NCI-H524 treated with DMSO at 0.1 percent for 48 hours (cell line): Measurements from ENCODE around the gene PSORS1C1.
A peak's percentile ranks its signal among the peaks of the same experiment; 100 is the strongest.

ENCODE experiments used
- DNase-seq: peaks from one replicate; lab custom pipeline; 2025; lab: John Stamatoyannopoulos, UW

The PSORS1C1 gene

DNA sequence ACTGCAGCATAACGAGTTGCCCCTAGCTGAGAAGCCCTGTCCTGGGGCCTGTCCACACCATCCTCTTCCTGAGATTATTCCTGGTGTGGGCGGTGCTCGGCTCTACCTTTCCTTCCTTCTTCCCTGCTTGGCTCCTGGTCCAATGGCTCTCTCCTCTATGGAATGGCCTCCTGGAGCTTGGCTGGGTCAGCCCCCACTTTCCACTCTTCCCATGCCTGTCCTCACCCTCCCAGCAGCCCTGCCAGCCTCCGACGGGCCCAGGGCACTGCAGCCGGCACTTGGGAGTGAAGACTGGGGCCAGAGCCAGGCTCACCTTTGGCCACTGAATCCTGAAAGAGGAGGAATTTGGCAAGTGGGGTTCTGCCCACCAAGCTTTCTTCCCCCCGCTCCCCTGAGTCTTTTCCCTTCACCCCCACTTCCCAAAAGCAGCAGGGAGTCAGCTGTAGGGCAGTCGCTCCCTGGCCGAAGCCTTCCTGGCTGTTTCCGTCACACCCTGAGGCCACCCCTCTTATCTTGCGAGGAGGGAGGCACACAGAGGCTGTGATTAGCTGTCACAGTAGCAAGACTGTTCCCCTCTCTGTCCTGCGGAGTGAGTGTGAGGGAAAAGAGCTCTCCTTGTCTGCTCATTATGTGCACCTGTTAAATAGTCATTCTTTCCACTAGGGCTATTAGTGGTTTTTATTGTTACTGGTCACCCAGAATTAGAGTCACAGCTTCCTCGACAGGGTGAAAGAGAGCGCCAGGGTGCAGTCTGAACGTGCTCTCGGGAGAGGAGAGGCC lies 12.0 kb downstream of the PSORS1C1 start:
- no peak for DNase-seq

DNA sequence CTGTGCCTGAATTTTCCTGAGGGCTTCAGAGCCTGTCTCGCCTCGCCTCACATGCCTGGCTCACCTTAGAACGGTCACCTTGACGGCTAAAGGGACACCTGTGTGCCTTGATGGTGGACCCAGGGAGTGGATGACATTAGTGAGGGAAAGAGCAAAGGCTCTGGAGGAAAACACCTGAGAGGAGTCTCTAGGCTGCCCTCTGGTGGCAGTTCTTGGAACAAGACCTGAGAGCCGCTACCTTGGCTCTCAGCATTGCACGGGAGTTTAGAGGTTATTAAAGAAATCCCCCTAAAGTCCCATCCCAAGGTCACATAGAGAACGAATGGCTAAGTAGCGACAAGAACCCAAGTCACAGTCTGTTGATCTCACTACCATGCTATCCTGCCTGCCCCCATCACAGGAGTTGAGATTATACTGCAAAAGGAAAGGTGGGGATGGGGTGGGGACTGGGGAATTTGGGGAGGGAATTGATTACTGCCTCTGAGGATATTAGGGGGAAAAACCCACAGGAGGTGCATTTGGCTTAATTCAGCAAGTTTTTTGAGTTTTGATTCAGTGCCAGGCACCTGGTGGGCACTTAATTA lies 13.6 kb downstream of the PSORS1C1 start:
- no peak for DNase-seq

DNA sequence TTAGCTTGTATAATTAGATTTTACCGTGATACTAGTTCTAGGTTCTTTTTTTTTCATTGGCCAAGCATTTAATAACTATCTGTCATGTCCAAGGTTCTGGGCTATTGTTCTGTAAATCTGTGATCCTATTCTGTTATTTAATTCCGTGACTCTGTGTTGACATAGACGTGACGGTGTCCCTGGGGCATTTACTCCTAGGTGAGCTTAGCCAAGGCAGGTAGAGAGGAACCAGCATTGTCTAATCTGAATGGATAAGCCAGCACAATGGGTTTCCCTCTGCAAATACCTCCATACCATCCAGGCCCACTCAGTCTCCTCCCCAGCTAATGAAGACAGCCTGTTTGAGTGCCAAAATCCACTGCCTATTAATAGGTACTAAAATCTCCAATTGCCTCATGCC lies 14.5 kb downstream of the PSORS1C1 start:
- DNase-seq: no peak

DNA sequence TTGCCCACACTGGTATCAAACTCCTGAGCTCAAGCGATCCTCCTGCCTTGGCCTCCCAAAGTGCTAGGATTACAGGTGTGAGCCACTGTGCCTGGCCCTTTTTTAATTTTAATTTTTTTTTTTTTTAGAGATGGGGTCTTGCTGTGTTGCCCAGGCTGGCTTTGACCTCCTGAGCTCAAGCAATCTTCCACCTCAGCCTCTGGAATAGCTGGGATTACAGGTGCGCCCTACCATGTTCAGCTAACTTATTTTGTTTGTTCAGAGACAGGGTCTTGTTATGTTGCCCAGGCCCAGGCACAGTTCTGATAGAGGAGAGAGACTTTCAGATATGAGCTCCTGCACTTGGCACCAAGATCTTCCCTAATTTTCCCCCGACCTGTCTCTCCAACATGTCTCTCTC lies 16.2 kb downstream of the PSORS1C1 start:
- no peak for DNase-seq

DNA sequence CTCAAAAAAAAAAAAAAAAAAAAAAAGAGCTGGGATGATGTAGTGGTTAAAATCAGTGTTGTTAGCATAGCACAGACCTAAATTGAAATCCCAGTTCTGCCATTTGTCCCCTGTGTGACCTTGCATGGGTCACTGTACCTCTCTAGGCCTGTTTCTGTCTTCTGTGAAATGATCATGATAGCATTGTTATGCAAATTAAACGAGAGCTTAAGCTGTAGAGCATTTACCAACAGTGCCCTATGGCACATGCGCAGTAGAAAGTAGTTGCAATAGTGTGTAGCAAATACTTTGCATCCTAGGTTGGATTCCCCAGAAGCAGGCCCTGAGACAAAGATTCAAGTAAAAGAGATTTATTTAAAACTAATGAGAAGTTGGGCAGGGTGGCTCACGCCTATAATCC lies 17.0 kb downstream of the PSORS1C1 start:
- no peak for DNase-seq

DNA sequence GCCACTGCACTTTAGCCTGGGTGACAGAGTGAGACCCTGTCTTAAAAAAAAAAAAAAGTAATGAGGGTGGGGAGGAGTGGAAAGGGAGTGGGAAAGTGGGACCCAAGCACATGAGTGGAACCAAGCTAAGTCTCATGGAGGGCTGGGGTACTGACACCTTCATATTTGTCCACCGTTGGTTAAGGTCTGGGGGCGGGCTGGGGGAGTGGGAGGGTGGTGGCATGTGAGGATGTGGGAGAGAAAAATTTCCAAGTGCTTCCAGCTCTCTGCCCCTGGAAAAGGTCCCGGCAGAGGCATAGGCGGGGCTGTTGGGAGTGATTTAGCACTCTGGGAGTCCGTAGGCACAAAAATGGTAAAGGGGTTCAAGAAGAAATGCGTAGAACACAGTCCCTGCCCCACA lies 18.2 kb downstream of the PSORS1C1 start:
- DNase-seq: no peak

DNA sequence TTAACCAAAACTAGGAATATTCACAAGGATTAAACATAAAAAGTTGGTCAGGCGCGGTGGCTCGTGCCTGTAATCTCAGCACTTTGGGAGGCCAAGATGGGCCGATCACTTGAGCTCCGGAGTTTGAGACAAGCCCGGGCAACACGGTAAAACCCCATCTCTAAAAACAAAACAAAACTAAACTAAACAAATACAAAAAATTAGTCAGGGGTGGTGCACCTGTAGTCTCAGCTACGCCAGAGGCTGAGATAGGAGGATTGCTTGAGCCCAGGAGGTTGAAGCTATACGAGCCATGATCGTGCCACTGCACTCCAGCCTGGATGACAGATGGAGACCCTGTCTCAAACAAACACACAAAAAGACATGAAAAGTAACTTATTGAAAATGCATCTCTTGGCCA lies 21.1 kb downstream of the PSORS1C1 start:
- DNase-seq: no peak

DNA sequence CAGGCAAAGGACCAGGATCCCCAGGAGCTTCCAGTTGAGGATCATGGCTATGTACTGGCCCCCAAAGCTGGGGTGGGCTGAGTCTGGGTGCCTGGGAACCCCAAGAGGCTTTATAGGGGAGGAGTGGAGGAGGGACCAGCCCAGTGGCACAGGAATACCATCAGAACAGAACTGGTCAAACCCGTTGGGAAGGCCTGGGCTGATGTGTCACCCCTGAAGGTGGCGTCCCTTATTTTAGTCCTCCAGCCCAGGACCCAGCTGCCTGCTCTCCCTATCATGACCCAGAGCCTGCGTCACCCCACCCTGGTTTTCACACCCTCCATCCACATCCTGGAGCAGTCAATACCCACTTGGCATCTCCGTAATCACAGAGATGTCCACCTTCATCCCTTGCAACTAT lies 24.4 kb downstream of the PSORS1C1 start, which contains the start of gene PSORS1C2:
Gene PSORS1C2 (minus strand): TSS at position 85 of the 400 bp plus-strand sequence. CDS start 40 bp downstream, at position 45.
- no peak for DNase-seq

DNA sequence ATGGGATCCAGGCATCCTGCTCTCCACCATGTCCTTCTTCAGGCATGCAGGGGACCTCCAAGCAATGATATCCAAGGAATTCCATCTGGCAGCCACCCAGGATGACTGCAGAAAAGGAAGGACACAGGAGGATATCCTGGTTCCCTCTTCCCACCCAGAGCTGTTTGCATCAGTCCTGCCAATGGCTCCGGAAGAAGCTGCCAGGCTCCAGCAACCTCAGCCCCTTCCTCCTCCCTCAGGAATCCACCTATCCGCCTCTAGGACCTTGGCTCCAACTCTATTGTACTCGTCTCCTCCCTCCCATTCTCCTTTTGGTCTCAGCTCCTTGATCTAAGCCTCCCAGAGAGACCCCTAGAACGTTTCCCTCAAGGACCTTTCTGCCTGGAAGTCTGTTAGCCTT lies 25.0 kb downstream of the PSORS1C1 start:
- DNase-seq: no peak

DNA sequence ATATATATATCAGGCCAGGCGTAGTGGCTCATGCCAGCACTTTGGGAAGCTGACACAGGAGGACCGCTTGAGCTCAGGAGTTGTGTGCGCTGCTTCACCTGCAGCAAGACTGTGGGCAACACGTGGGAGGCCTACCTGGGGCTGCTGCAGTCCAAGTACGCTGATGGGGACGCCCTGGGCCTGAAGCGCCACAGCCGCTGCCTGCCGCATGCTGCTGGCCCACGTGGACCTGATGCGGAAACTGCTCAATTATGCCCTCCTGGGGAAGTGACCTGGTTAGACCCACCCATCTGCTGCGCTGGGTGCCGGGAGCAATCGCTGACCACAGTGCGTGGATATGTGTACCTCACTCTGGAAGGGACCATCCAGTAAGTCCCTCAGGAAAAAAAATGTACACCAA lies 26.0 kb downstream of the PSORS1C1 start:
- DNase-seq: no peak

DNA sequence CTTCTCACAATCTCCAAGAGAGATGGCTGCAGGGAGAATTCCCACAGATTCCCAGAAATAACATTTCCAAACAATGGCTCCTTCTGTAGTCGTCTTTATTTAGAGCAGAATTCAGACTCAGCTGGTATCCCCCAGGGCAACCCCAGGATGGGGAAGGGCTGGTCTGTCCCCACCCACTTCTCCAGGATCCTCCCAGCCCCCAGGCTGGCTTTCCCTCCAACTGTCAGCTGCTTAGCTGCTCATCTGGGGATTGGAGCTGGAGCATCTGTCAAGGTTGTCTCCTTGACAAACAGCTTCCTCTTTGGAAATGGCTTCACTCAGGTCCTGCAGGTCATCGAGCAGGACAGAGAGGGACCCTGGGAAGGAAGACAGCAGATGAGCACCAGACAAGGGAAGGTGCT lies 27.8 kb downstream of the PSORS1C1 start:
- DNase-seq: no peak

DNA sequence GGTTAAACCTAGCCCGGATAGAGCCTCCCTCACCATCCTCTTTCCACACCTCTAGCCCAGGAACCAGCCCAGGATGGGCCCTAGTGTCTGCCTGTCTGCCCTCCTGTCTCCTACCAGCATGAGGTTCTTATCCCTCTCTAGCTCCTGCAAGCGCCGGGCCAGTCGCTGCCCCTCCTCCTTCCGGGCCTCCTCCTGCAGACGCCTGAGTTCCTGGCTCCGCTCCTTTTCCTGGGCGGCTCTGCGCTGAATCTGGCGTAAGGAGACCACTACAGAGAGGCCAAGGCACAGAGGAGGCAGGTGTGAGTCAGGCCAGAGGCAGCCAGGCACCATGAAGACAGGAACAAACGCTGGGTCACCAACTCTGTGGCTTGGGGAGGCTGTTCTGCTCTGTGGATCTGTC lies 28.5 kb downstream of the PSORS1C1 start:
- no peak for DNase-seq

DNA sequence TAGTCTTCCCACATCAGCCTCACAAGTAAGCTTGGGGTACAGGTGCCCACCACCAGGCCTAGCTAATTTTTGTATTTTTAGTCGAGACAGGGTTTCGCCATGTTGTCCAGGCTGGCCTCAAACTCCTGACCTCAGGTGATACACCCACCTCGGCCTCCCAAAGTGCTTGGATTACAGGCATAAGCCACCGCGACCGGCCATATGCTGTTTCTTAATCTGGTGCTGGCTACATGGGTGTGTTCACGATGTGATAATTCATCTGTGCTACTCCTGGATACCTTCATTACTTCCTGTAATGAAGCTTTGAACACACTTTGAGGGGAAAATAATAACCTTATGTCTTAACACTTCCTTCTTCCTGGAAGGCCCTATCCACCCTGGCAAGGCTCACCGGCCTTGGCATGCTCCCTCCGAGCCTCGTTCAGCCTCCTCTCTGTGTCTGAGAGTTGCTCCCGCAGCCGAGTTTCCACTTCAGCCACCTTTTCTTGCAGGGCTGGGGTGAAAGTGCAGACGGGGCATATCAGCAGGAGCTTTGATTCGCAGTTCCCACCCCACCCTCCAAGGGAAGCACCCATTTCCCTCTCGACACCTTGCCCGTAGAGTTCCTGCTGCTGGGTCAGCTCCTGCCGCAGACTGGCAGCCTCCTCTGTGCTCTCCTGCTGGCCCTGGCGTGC lies 29.8 kb downstream of the PSORS1C1 start:
- DNase-seq: no peak

DNA sequence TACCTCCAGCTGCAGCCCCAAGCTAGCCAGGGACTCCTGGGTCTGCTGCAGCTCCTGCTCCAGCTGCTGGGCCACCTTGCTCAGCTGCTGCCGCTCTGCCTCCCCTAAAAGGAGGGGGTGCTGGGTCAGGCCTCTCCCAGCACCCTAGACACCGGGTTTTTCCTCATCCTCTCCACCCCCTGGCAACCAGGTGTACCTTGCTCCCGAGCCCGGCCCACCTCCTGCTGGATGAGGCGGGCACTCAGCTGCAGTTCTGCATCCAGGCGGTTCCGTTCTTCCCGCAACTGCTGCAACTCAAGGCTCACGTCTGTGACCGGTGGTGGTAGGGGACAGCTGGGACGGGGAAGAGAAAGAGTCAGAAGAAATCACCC lies 30.4 kb downstream of the PSORS1C1 start:
- no peak for DNase-seq

DNA sequence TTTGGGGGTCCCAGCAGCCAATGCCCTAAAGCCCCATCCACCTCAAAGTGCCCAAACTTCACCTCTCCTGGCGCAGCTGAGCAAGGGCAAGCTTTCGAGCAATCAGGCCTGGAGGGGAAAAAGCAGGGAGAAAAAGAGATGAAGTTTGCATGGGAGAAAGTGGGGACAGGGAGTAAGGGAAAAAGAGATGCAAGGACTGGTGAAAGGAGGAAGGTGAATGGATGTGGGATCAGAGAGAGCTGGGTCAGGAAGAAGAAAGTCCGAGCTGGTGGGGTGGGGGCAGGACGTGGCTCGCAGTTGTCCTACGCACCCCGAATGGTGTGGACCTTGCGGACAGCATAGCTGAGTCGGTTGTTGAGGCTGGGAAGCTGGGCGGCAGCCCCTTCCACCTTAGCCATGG lies 30.8 kb downstream of the PSORS1C1 start:
- DNase-seq: no peak

DNA sequence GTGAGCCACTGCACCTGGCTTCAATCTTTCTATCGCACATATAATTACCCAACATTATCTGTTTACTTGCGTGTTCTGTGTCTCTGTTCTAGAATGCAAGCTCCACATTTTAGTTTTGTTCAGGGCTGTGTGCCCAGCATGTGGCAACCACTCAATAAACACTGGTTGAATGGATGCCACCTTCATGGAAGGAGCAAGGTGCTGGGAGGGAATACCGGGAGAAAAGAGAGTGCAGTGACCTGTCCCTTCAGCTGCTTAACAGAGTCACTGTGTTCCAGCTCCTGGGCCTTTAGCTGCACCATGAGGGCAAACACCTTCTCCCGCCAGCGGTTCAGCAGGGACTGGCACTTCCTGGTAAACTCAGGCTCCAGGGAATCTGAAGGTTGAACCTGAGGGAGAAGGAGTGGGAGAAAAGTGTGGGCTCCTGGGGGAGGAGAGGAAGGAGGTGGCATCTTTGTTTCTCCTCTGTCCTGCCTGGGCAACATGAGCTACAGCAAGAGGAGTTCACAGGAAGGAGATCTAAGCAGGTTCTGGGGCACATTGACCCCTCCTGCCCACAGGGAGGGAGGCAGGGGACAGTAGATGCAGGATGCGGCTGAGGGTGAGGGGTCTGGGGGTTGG lies 35.3 kb downstream of the PSORS1C1 start:
- no peak for DNase-seq

DNA sequence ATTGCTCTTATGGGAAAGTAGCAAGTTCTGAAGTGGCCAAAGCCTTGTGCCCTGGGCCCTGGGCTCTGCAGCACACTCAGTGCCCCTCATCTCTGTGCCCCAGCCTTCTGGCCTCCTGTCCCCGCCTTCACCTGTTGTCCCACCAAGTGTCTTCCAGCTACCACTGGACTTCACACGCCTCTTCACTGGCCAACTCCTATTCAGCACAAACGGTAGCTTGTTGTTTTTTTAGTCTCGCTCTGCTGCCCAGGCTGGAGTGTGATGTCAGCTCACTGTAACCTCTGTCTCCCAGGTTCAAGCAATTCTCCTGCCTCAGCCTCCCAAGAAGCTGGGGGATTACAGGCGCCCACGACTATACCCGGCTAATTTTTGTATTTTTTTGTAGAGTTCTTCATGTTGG lies 38.2 kb downstream of the PSORS1C1 start:
- DNase-seq: no peak

DNA sequence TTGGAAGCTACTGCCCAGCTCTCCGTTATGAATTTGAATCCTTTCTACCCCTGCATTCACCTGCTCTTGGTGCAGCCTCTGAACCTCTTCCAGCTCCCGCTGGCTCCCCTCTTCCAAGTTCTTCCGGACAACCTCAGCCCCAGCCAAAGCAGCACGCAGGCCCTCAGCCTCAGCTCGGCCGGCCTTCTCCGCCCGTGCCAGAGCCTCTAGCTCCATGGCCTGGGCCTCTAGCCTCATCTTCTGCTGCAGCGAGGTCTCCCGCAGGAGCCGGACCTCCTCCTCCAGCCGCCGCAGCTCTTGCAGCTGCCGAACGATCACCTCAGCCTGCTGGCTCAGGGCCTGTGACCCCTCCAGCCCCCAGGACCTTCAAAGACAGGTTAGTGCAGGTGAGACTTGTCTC lies 39.8 kb downstream of the PSORS1C1 start:
- no peak for DNase-seq

DNA sequence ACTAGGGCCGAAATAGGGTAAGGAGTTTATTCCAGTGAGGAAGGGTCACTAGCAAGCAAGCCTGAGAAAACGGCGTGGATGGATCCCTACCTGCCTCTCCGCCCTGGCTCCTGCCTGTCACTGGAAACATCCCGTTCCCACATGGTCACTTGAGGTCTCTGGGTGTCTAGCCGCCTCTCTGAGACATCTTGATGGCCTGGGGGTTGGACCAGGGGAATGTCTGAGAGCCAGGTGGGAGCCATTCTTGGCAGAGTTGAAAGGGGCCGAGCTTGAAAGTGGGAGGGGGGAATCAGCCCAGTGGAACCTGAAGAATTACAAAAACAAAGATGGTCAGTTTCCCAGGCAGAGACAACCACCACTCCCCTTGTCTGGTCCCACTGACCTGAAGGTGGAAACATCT lies 42.0 kb downstream of the PSORS1C1 start:
- no peak for DNase-seq

DNA sequence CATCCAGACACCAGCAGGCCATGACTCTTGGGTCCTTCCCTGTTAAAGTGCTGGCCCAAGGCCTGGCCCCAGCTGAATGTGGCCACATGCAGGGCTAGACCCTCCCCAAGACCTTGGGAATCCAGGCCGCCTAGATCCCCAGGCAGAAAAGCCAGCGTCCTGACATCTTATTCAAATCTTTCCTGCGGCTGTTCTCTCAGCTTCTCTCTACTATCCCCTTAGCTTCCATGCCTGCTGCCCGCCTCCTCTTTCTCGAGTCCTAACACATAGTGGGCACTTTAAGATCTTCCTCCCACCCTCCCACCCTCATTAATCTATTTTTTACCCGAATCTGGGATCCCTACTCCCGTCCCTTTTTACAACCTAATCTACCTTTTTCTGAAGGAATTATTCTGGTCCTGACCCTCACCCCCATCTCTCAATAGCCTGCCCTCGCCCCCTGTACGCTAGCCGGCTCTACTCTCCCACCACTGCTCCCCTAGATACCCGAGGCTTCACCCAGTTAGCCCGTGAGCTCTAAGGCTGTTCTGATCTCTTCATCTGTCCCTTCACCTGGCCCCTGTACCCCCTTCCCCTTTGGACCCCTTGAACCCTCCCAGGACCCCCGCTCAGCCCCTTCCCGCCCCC lies 43.0 kb downstream of the PSORS1C1 start, which contains the start of gene CCHCR1:
Gene CCHCR1 (minus strand): TSS at position 290 of the 627 bp plus-strand sequence. CDS start 202 bp downstream, at position 88.
- DNase-seq: no peak

DNA sequence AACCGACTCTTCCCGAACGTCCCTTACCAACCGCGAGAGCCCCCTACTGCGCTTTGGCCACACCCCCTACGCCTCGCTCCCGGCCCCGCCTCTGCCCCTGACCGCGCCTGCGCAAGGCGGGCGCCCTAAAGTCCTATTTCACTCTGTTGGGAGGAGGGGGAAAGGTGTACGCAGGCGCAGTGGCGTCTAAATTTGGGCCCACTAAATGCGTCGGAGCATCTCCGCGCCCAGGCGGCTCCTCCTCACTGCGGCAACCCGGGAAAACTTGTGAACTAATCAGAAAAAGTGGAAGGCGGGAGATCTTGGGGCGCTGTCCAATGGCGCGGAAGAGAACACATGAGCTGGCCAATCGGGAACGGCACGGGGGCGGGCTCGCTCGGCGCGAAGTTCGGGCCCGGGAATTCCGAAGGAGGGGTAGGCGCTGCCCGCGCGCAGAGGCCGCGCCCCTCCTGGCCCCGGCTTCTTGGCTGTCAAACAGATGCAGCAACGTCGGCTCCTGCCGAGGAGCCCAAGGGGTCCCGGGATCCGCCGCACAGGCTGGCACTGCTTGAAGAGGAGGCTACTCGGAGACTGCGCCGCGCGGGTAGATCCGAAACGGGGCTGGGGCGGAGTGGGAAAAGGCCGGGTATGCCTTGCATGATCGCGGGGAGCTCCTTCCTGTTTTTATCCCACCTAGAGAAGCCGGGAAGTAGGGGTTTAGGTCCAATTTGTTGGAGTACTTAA lies 43.7 kb downstream of the PSORS1C1 start, which contains the start of gene TCF19:
Gene TCF19 (plus strand): TSS at position 450 of the 723 bp plus-strand sequence. CDS start 881 bp downstream, outside the sequence.
- peak; percentile 95 for DNase-seq
